RWPE2 (cell line): ENCODE results near the gene AK9.

Experiments
- ATAC-seq: fragments of 200-7000 bp; cut with Tn5 transposase; 3 replicates; pipeline ENCODE4 v1.9.1; 2021; ENCODE audit warnings: low read depth
- DNase-seq: peaks from one replicate; pipeline ENCODE4 v3.0.0-alpha.2; 2020; ENCODE audit warnings: low spot score
- H3K27ac ChIP-seq: fragments of 450-650 bp; 2 replicates; pipeline ENCODE4 v1.5.1; 2017; ENCODE audit warnings: mild to moderate bottlenecking; ENCODE audit not compliant: poor library complexity, severe bottlenecking
- H3K27me3 ChIP-seq: fragments of 250-450 bp; sonication (Bioruptor Pico); 2 replicates; pipeline ENCODE4 v1.5.1; 2021; ENCODE audit warnings: mild to moderate bottlenecking, moderate library complexity; ENCODE audit not compliant: insufficient read depth, poor library complexity, severe bottlenecking
- H3K36me3 ChIP-seq: fragments of 250-450 bp; sonication (Bioruptor Pico); 2 replicates; pipeline ENCODE4 v1.5.1; 2020; ENCODE audit warnings: low read depth, mild to moderate bottlenecking, moderate library complexity
- H3K4me1 ChIP-seq: fragments of 250-450 bp; sonication (Bioruptor Pico); 2 replicates; pipeline ENCODE4 v1.5.1; 2021; ENCODE audit warnings: mild to moderate bottlenecking, moderate library complexity; ENCODE audit not compliant: insufficient read depth, poor library complexity, severe bottlenecking
- H3K4me3 ChIP-seq: fragments of 250-450 bp; sonication (Bioruptor Pico); 2 replicates; pipeline ENCODE4 v1.5.1; 2021; ENCODE audit warnings: mild to moderate bottlenecking, moderate library complexity; ENCODE audit not compliant: severe bottlenecking
- H3K9me3 ChIP-seq: fragments of 250-450 bp; sonication (Bioruptor Pico); 2 replicates; pipeline ENCODE4 v1.5.1; 2021; ENCODE audit warnings: mild to moderate bottlenecking, moderate library complexity; ENCODE audit not compliant: severe bottlenecking
- TF ChIP-seq, protein P1 (sequence below): fragments of 450-650 bp; IDR thresholded peaks from one replicate; pipeline ENCODE4 v1.5.1; 2017; ENCODE audit warnings: mild to moderate bottlenecking, moderate library complexity; ENCODE audit not compliant: poor library complexity, severe bottlenecking

Gene AK9

DNA sequence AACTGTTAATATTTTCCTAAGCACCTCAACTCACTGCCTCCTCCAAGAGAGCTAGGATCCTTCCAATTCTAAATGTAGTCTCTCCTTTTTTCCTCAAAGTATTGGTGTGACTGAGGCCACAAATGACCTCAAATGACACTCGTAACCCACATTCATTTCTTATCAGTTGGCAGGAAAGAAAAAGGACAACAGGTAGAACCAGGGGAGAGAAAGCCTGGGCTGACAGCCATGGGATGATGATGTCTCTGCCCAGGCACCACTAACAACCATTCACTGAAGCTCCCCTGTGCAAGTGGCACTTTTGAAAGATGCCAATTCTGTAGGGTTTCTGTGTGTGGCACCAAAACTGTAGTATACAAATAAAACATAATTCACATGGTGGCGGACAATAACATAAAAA is 215.4 kb downstream of the AK9 start:
- DNase-seq (no peak), ATAC-seq (no peak)
- H3K27ac ChIP-seq = no peak overlapping the region

DNA sequence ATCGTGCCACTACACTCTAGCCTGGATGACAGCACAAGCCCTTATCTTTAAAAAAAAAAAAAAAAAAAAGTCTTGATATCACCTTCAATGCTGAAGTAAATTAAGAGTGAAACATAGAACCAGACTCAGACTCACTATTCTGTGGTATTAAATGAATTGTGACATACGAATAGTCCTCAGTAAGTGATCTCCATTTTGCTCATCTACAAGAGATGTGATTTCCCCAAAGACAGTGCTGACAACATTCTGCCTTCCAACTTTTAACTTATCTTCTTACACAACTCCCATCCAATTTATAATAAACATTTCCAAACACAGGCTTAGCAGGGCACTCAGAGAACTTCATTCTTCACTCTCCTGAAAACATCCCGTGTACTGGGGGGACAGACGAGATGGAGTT is 216.0 kb downstream of the AK9 start:
- Histone ChIP-seq H3K4me3 (no peak overlapping the region), H3K27ac (no peak overlapping the region), H3K9me3 (no peaks in the 10 kb centered on the region), H3K27me3 (no peaks in the 10 kb centered on the region), H3K4me1 (peaks cover 9% of the 10 kb centered on the region), H3K36me3 (peaks cover 78% of the 10 kb centered on the region)
- DNase-seq (no peak), ATAC-seq (no peak)
- TF ChIP-seq, protein P1, sequence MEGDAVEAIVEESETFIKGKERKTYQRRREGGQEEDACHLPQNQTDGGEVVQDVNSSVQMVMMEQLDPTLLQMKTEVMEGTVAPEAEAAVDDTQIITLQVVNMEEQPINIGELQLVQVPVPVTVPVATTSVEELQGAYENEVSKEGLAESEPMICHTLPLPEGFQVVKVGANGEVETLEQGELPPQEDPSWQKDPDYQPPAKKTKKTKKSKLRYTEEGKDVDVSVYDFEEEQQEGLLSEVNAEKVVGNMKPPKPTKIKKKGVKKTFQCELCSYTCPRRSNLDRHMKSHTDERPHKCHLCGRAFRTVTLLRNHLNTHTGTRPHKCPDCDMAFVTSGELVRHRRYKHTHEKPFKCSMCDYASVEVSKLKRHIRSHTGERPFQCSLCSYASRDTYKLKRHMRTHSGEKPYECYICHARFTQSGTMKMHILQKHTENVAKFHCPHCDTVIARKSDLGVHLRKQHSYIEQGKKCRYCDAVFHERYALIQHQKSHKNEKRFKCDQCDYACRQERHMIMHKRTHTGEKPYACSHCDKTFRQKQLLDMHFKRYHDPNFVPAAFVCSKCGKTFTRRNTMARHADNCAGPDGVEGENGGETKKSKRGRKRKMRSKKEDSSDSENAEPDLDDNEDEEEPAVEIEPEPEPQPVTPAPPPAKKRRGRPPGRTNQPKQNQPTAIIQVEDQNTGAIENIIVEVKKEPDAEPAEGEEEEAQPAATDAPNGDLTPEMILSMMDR = no peak

More for the DNA sequence above, 215.4 kb downstream of the AK9 start:
- Histone ChIP-seq H3K27me3 (no peaks in the 10 kb centered on the region), H3K4me3 (no peak overlapping the region), H3K4me1 (peaks cover 13% of the 10 kb centered on the region), H3K9me3 (no peaks in the 10 kb centered on the region), H3K36me3 (peaks cover 82% of the 10 kb centered on the region)
- TF ChIP-seq, protein P1 = no peak

DNA sequence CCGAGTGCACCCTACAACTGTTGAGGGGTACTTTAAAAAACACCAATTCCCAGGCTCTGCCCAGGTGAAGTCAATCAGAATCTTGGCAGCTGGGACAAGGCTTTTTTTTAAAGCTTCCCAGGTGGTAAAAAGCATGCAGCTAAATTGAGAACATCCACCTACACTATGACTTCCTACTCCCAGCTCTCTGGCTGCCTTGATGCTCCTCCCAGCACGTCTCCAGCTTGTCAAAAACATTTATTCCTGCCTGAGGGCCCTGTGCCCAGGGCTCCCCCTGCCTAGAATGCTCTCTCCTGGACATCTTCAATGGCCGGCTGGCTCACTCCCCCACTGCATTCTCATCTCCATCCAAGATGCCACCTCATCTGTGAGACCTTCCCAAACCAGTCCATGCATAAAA is 217.9 kb downstream of the AK9 start:
- Histone ChIP-seq H3K36me3 (peaks cover 62% of the 10 kb centered on the region), H3K9me3 (no peaks in the 10 kb centered on the region), H3K27me3 (no peaks in the 10 kb centered on the region), H3K27ac (no peak overlapping the region), H3K4me3 (no peak overlapping the region), H3K4me1 (no peaks in the 10 kb centered on the region)
- ATAC-seq = no peak
- TF ChIP-seq, protein P1 = no peak
- DNase-seq = no peak

DNA sequence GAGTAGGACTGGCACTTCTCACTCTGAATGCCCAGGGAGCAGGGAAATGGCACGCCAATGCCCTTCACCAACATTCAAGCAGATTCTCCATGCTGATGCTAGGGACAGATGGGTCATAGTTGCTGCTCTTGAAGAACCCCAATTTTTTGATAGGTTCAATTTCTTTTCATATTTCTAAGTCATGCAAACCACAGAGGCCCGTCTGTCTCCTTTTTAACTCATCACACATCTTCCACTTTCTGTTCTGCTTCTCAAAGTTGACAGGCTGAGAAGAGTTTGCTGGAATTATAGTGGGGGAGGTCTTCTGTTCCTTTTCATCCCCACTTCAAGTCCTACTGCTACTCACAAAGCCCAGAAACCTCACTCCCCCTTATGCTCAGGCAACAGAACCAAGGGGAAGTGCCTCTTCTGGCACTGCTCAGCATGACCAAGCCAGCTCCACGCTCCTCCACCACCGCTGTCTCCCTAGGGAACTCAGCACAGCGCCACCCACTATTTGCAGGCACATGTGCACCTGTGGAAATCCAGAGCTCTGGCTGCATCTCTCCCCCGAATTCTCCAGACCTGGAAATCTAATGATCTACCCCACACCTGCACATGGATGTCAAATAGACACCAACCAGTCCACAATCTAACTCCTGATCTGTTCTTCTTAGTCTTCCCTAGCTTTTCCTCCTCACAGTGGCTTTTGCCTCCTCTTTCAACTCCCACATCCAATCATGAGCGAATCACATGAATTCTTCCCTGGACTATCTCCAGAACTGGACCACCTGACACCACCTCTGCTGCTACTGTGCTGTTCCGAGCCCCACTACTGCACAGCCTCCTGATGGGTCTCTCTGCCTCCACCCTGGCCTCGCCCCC is 218.6 kb downstream of the AK9 start:
- no peak for ATAC-seq
- Histone ChIP-seq H3K27me3 (no peaks in the 10 kb centered on the region), H3K4me3 (no peak overlapping the region), H3K4me1 (no peaks in the 10 kb centered on the region), H3K9me3 (no peaks in the 10 kb centered on the region), H3K36me3 (peaks cover 63% of the 10 kb centered on the region), H3K27ac (no peak overlapping the region)
- no peak for DNase-seq
- TF ChIP-seq, protein P1 = no peak
